Right forelimb (tissue), 1 donor: ENCODE results near the gene IRF2BP2.
"Not testable (repeated sequence)": the region's sequence is repeated elsewhere in the genome, so short reads cannot be mapped to it uniquely, and the experiment has no call there.

Experiments used
- DNase-seq: peaks from one replicate; pipeline ENCODE4 v3.0.0-alpha.2; 2018

Gene IRF2BP2

DNA sequence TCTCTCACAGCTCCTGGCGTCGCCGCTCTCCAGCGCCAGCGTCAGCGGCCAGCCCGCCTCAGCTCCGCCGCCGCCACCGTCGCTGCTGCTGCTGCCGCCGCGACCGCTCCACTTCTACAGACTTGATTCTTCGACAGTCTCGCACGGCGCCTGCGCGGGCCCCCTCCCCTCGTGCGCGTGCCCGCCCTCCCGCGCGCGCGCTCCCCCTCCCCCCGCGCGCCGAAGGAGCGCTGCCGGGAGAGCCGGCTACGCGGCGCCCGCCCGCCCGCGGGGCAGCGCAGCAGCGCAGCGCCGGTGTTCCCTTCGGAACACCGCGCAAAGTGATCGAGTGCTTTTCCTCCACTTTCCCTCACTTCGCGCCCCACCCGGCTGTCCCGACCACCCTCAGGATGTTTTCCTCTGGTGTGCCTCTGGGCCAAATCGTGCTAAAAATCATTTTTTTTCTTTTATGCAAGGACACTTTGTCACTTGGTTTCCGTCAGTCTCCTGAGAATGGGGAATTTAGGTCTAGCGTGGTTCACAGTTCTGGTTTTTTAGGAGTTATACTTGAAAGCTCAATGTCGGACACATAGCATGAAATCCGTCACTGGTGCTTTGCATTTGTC, at the start of gene IRF2BP2:
IRF2BP2 (minus strand) TSS at position 118 of the 605 bp plus-strand sequence. CDS start 684 bp downstream, outside the sequence.
- peak; percentile 92 for DNase-seq

DNA sequence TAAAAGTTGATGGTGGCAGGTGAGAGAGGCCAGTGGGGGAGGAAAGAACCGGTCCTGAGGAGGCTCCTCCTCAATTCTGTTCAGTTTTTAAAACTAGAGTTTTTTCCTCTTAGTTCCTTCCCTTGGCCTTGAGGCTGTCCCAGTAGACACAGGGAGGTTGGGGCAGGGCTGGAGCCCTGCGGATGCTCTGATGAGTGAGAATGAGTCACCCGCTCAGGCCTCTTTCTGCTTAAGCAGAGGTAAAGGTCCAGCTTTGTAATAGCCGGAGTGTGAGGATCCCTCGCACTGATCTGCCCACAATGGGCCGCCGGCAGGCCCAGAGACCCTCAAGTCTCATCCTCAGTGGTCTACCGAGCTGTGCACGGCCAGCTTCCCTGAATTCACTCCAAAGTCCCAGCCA, 49.6 kb upstream of the IRF2BP2 start:
- no peak for DNase-seq

DNA sequence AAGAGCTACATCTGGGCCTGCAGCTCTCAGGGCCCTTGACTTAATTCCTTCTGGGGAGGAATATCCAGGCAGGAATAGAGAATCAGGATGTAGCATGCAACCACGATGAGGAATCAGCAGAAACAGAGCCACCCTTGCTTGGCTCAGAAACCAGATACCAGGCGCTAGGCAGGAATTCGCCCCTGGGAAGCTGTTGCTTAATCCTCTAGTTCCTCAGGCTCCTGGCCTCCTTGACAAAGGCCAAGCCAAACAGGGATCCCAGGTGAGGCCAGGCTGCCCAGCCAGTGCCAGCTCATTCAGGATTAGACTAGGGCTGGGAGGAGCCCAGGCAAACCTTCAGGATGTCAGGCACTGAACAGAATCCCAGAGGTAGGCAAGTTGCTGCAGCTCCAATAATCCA, 48.2 kb upstream of the IRF2BP2 start:
- no peak for DNase-seq

DNA sequence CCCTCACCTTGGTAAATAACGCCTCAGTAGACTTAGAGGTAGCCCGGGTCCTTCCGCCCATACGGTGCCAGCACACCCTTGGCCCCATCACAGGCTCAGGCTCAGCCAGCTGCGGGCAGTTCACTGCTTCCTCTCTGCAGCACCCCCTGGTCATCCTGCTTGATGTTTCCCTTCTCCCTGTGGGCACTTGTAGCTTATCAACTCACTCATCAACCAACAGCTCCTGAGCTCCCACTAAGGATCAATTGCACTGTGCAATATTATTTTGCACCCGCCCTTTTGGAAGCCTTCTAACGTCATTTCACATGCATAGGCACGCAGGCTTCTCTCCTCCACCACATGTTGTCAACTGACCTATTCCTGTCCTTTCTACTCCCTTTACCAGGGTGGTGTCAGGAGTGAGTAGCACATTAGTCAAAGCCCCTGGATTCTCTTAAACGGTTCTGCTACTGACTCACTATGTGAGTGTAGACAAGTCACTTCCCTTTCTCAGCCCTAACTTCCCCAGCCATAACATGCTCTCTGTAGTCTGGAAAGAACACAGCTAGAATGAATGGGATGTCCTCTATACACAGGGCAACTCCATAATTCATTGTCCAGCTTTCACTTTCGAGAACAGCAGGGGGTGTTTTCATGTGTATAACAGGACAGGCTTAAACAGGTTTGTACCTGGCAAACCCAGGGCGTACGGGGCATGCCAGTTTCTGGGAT, 47.1 kb upstream of the IRF2BP2 start:
- DNase-seq: no peak

GRCh38 chr1:234656070-234656895, 46.3 kb upstream of the IRF2BP2 start:
- DNase-seq: no peak

DNA sequence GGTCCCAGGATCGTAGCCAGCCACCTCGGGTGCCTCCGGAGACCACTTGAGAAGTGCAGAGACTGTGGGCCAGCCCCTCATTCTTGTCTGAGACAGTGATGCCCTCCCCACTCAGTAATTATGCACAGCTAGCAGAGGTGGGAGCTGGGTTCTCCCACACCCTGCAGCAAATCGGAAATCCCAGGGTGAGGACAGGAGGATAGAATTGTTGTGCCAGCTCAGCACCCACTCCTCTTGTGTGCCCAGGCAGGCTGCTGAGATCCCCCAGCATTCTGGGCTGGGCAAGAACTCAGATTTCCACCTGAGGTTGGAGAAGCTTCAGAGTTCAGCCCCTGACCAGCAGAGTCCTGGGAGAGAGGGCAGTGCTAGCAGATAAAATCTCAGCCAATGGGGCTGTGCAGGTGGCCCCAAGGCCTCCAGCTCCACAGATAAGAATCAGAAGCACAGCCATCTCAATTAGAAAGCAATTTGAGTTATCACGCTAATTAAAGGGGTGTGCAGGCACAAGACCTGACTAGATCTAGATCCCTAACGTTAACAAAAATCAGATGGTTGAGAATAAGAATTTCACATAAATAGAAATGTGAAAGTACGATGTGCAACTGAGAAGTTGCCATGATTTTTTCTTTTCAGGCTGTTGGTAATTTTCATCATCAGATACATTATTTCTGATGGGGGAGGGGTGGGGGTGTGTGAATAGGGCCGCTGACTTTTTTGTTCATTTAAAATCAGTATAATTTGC, 45.5 kb upstream of the IRF2BP2 start:
- no peak for DNase-seq

- DNase-seq: no peak
These were observed 44.2 kb upstream of the IRF2BP2 start for GRCh38 chr1:234654002-234654733.

GRCh38 chr1:234649432-234650081, 39.6 kb upstream of the IRF2BP2 start:
- no peak for DNase-seq

DNA sequence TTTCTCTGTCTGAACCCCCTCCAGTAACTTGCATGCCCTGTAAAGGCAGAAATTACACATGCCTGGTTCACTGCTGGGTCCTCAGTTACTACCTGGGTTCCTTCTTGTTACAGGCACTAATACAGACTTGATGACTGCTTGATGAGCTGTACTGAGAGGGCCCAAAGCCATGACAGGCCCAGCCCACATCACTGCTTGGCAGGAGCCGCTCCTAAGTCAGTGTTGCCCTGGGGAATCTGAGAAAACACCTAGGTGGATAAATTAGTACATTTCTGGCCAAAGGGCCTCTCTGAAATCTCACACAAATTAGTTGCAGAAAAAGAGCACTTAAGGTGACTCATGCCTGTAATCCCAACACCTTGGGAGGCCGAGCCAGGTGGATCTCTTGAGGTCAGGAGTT, 37.8 kb upstream of the IRF2BP2 start:
- DNase-seq: no peak

DNA sequence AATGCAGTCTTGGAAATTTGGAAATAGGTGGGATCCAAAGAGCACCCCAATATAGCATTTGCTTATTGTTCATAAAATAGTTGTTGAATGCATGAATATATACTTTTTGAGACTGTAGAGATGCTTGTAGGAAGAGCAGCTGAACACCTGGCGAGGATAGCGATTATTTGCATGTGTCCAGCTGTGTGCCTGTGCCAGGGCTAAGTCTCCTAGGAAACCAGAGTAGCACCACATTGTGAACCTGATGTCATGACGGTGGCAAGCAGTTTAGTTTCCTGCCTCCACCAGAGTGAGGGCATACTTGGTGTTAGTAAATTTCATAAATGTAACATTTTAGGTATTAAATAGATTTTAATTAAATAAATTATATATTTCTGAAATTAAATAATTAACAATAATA, 37.3 kb upstream of the IRF2BP2 start:
- no peak for DNase-seq

DNA sequence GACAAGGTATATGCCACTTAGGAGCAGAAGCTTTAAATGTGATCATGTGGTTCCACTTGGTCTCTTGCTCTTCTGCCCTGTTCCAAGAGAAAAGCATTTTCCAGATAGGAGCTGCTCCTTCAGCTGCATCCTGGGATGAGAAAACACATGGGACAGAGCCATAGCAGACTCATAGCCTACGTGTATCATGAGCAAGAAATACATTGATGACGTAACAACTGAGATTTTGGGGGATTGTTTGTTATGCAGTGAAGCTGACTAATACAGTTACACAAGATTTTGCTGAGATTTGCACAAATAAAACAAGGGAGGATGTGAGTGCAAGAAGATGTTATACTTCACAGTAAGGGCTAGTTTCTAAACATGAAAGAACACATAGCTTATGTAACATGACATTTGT, 36.0 kb upstream of the IRF2BP2 start:
- DNase-seq: no peak

- no peak for DNase-seq
These were observed 35.5 kb upstream of the IRF2BP2 start for GRCh38 chr1:234645474-234645953.

GRCh38 chr1:234644928-234645327, 35.0 kb upstream of the IRF2BP2 start:
- no peak for DNase-seq

GRCh38 chr1:234643850-234644134, 33.8 kb upstream of the IRF2BP2 start:
- no peak for DNase-seq

DNA sequence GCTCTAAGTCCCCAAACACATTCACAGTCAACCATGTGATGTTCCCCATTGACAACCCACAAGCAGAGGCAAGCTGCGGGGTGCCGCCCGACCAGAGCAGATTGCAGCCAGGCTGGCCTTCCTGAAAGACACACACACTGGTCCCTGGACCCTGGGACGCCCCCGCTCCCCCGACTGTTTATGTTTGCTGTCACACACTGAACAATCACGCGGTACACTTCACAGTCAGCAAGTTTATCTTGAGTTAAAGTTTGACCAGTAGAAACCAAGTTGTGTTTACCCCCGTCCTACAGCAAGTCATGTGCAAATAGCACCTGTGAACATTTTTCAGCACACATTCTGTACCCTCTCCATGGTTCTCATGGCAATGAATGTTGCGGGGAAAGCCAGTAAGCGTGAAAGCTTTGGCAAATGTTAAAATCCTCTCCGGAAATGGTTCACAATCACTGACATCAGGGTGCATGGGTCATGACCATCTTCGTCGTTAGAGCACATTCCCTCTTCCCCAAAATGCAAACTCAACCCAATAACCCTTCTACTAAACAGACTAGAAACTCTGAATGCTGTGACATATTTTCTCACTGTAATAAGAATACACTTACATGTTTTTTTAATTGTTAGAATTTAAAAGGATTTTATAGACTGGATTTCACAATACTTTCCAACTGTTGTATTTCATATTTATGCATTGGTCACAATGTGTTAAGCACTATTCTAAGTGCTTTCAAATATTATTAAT, 33.3 kb upstream of the IRF2BP2 start:
- DNase-seq: no peak

DNA sequence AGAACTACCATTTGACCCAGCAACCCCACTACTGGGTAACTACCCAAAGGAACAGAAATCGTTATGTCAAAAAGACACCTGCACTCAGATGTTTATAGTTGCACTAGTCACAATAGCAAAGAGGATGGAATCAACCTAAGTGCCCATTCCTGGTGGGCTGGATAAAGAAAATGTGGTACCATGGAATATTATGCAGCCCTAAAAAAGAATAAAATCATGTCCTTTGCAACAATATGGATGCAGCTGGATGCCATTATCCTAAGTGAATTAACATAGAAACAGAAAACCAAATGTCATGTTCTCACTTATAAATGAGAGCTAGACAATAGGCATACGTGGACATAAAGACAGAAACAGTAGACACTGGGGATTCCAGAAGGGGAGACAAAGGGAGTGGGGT, 32.5 kb upstream of the IRF2BP2 start:
- DNase-seq: no peak

- DNase-seq: no peak
These were observed 30.0 kb upstream of the IRF2BP2 start for GRCh38 chr1:234639961-234640360.

GRCh38 chr1:234638832-234639799, 29.1 kb upstream of the IRF2BP2 start:
- no peak for DNase-seq

GRCh38 chr1:234634922-234635321, 24.9 kb upstream of the IRF2BP2 start:
- not testable (repeated sequence) for DNase-seq

- DNase-seq: no peak
These were observed 24.4 kb upstream of the IRF2BP2 start for GRCh38 chr1:234634387-234634786.
